ENCODE measurements around the gene SP2. TPM values are rescaled to one million over a fixed set of nuclear protein-coding genes. Genes with fewer than 3 reads are reported as not detected.
A peak's percentile ranks its signal among the peaks of the same experiment; 100 is the strongest.

Gene SP2
- total RNA-seq, 4 donors from 2014 or later, result 4.0 to 9.9 (median 9.2) TPM

- Histone ChIP-seq H3K27ac (no peak overlapping the region), H3K4me3 (no peak overlapping the region), H3K36me3 (peaks cover 0 to 27% (median 0%) of the 10 kb centered on the region in 3 donors), H3K27me3 (no peaks in the 10 kb centered on the region), H3K4me1 (peaks cover 24 to 80% (median 27%) of the 10 kb centered on the region in 3 donors), H3K9me3 (no peaks in the 10 kb centered on the region)
- 77 to 86% methylated on average over 4 of the region's 4 CpGs for WGBS, 2 donors
- DNase-seq, result no peak
- no peak for TF ChIP-seq CTCF (IDR thresholded peaks at IDR 0.05)
- TF ChIP-seq POLR2A (IDR thresholded peaks at IDR 0.05), result no peak
- intact Hi-C loops (cut with DNase I), result no loop called here
These were observed 6.2 kb downstream of the SP2 start for GRCh38 chr17:47902039-47902744.

- DNase-seq, result no peak
- intact Hi-C loops (cut with DNase I), result no loop called here
- WGBS, 2 donors, result 35 to 40% methylated on average over 7 to 8 of the region's 8 CpGs
- TF ChIP-seq POLR2A (IDR thresholded peaks at IDR 0.05) (no peak), CTCF (IDR thresholded peaks at IDR 0.05) (no peak)
- peak overlapping the region in 1 of 4 donors; percentile 27 for H3K4me3 ChIP-seq
- H3K36me3 ChIP-seq, result peaks cover 0 to 12% (median 0%) of the 10 kb centered on the region in 3 donors
- no peaks in the 10 kb centered on the region for H3K9me3 ChIP-seq
- H3K27me3 ChIP-seq, result no peaks in the 10 kb centered on the region
- peak overlapping the region; percentile 61 to 84 (median 80) for H3K27ac ChIP-seq
- peaks cover 16 to 76% (median 18%) of the 10 kb centered on the region in 3 donors for H3K4me1 ChIP-seq
These were observed 9.2 kb downstream of the SP2 start for GRCh38 chr17:47905221-47905733.

GRCh38 chr17:47906443-47906842 lies 10.4 kb downstream of the SP2 start:
- Histone ChIP-seq H3K9me3 (no peaks in the 10 kb centered on the region), H3K36me3 (peaks cover 0 to 1% (median 0%) of the 10 kb centered on the region in 3 donors), H3K4me3 (no peak overlapping the region), H3K27me3 (no peaks in the 10 kb centered on the region), H3K27ac (peak overlapping the region; percentile 61 to 84 (median 80)), H3K4me1 (peaks cover 16 to 64% (median 18%) of the 10 kb centered on the region in 3 donors)
- DNase-seq, result no peak
- 79 to 87% methylated on average over 3 of the region's 3 CpGs for WGBS, 2 donors
- intact Hi-C loops (cut with DNase I), result no loop called here
- TF ChIP-seq CTCF (IDR thresholded peaks at IDR 0.05), result no peak
- TF ChIP-seq POLR2A (IDR thresholded peaks at IDR 0.05), result no peak

GRCh38 chr17:47907932-47908562 lies 12.0 kb downstream of the SP2 start:
- DNase-seq, result no peak
- Histone ChIP-seq H3K27me3 (no peaks in the 10 kb centered on the region), H3K4me3 (no peak overlapping the region), H3K4me1 (peaks cover 16 to 60% (median 18%) of the 10 kb centered on the region in 3 donors), H3K36me3 (no peaks in the 10 kb centered on the region), H3K27ac (peak overlapping the region in 1 of 4 donors; percentile 36), H3K9me3 (no peaks in the 10 kb centered on the region)
- intact Hi-C loops (cut with DNase I), result no loop called here
- 72 to 80% methylated on average over 8 of the region's 8 CpGs for WGBS, 2 donors
- no peak for TF ChIP-seq CTCF (IDR thresholded peaks at IDR 0.05)
- TF ChIP-seq POLR2A (IDR thresholded peaks at IDR 0.05), result no peak

- no peak for DNase-seq
- H3K4me3 ChIP-seq, result no peak overlapping the region
- 84 to 86% methylated on average over 2 of the region's 2 CpGs for WGBS, 2 donors
- TF ChIP-seq POLR2A (IDR thresholded peaks at IDR 0.05) (no peak), CTCF (IDR thresholded peaks at IDR 0.05) (no peak)
- no peak overlapping the region for H3K27ac ChIP-seq
- intact Hi-C loops (cut with DNase I), result no loop called here
- H3K4me1 ChIP-seq, result peaks cover 0 to 49% (median 5%) of the 10 kb centered on the region in 3 donors
- peaks cover 0 to 30% (median 7%) of the 10 kb centered on the region in 3 donors for H3K36me3 ChIP-seq
- H3K9me3 ChIP-seq, result no peaks in the 10 kb centered on the region
- no peaks in the 10 kb centered on the region for H3K27me3 ChIP-seq
These were observed 17.0 kb downstream of the SP2 start for GRCh38 chr17:47913050-47913449.

All from esophagus squamous epithelium (tissue), 5 donors.